GM23338 (cell line): ENCODE data around the gene CACNB1. TPM values are rescaled to one million over a fixed set of nuclear protein-coding genes. Genes with fewer than 3 reads are reported as not detected.

Experiments
- ATAC-seq: fragments of 200-7000 bp; cut with Tn5 transposase; 3 replicates; pipeline ENCODE4 v1.9.1; 2020
- DNase-seq: peaks from one replicate; pipeline ENCODE4 v3.0.0-alpha.2; 2015; ENCODE audit warnings: low spot score
- H2AFZ ChIP-seq: fragments of 200-600 bp; sonication (generic); 2 replicates; pipeline ENCODE4 v1.8.0; 2016; ENCODE audit warnings: antibody characterized with exemption, mild to moderate bottlenecking, moderate library complexity
- H3F3A ChIP-seq: fragments of 200-600 bp; sonication (generic); replicated peaks from 2 replicates; pipeline ENCODE4 v1.8.0; 2017; ENCODE audit warnings: antibody characterized with exemption, mixed run types, low read depth
- H3K27ac ChIP-seq: fragments of 200-600 bp; sonication (generic); 2 replicates; pipeline ENCODE4 v1.6.1; 2016; ENCODE audit warnings: low read depth
- H3K27me3 ChIP-seq: fragments of 200-600 bp; sonication (generic); 2 replicates; pipeline ENCODE4 v1.8.0; 2016; ENCODE audit warnings: mild to moderate bottlenecking, mixed run types, moderate library complexity; ENCODE audit not compliant: insufficient read depth
- H3K36me3 ChIP-seq: fragments of 200-600 bp; sonication (generic); 2 replicates; pipeline ENCODE4 v1.8.0; 2016; ENCODE audit warnings: mild to moderate bottlenecking; ENCODE audit not compliant: insufficient read depth
- H3K4me1 ChIP-seq: fragments of 200-600 bp; sonication (generic); 2 replicates; pipeline ENCODE4 v1.8.0; 2016; ENCODE audit warnings: mild to moderate bottlenecking, moderate library complexity; ENCODE audit not compliant: insufficient read depth
- H3K4me2 ChIP-seq: fragments of 200-600 bp; sonication (generic); 2 replicates; pipeline ENCODE4 v1.7.1; 2017; ENCODE audit warnings: mixed run types
- H3K4me3 ChIP-seq: fragments of 200-600 bp; sonication (generic); 2 replicates; pipeline ENCODE4 v1.6.1; 2016; ENCODE audit warnings: mixed run types
- H3K79me2 ChIP-seq: fragments of 200-600 bp; sonication (generic); replicated peaks from 2 replicates; pipeline ENCODE4 v1.8.0; 2017; ENCODE audit warnings: mild to moderate bottlenecking; ENCODE audit not compliant: insufficient read depth
- H3K9me2 ChIP-seq: fragments of 200-600 bp; sonication (generic); 2 replicates; pipeline ENCODE4 v1.8.0; 2017; ENCODE audit not compliant: insufficient read depth
- H4K20me1 ChIP-seq: fragments of 200-600 bp; sonication (generic); replicated peaks from 2 replicates; pipeline ENCODE4 v1.8.0; 2017; ENCODE audit warnings: mild to moderate bottlenecking; ENCODE audit not compliant: insufficient read depth
- H3K27ac Mint-ChIP-seq: 2 replicates; pipeline ENCODE4 v1.8.0; 2020; ENCODE audit warnings: inconsistent platforms, mild to moderate bottlenecking, moderate library complexity, mixed read lengths
- H3K27me3 Mint-ChIP-seq: 3 replicates; pipeline ENCODE4 v1.8.0; 2022; ENCODE audit warnings: low read depth, mild to moderate bottlenecking, moderate library complexity, mixed read lengths, inconsistent platforms; ENCODE audit not compliant: insufficient read depth, poor library complexity
- H3K36me3 Mint-ChIP-seq: 3 replicates; pipeline ENCODE4 v1.8.0; 2021; ENCODE audit warnings: low read depth, mild to moderate bottlenecking, inconsistent platforms, moderate library complexity, mixed read lengths
- H3K4me1 Mint-ChIP-seq: 3 replicates; pipeline ENCODE4 v1.8.0; 2020; ENCODE audit warnings: mild to moderate bottlenecking, inconsistent platforms, mixed read lengths
- H3K4me3 Mint-ChIP-seq: 3 replicates; pipeline ENCODE4 v1.8.0; 2021; ENCODE audit warnings: moderate library complexity, mild to moderate bottlenecking, inconsistent platforms, mixed read lengths
- H3K9me3 Mint-ChIP-seq: 3 replicates; pipeline ENCODE4 v1.8.0; 2020; ENCODE audit warnings: moderate library complexity, mild to moderate bottlenecking, inconsistent platforms, mixed read lengths
- CREB1 ChIP-seq: fragments of 250-450 bp; sonication (Bioruptor Pico); IDR thresholded peaks from 2 replicates; pipeline ENCODE4 v1.5.0; 2020; ENCODE audit warnings: low read depth, mild to moderate bottlenecking, moderate library complexity
- EZH2 ChIP-seq: fragments of 200-600 bp; sonication (generic); IDR thresholded peaks from one replicate; pipeline ENCODE4 v1.8.0; 2017; ENCODE audit warnings: antibody characterized with exemption, mild to moderate bottlenecking, low read depth; ENCODE audit not compliant: unreplicated experiment
- EZH2phosphoT487 ChIP-seq: fragments of 200-600 bp; sonication (generic); IDR thresholded peaks from one replicate; pipeline ENCODE4 v1.8.1; 2018; ENCODE audit warnings: antibody characterized with exemption; ENCODE audit not compliant: unreplicated experiment
- JUNB ChIP-seq: IDR thresholded peaks from one replicate; pipeline ENCODE4 v1.6.1; 2016; ENCODE audit warnings: antibody characterized with exemption; ENCODE audit not compliant: unreplicated experiment
- NANOG ChIP-seq: IDR thresholded peaks from 2 replicates; pipeline ENCODE4 v1.6.1; 2016; ENCODE audit warnings: antibody characterized with exemption, borderline replicate concordance
- POLR2AphosphoS5 ChIP-seq: IDR thresholded peaks from 2 replicates; pipeline ENCODE4 v1.6.1; 2016; ENCODE audit warnings: antibody characterized with exemption, low read depth
- STAT1 ChIP-seq: IDR thresholded peaks from one replicate; pipeline ENCODE4 v1.6.1; 2016; ENCODE audit warnings: antibody characterized with exemption; ENCODE audit not compliant: unreplicated experiment
- ZNF114 ChIP-seq: fragments of 250-450 bp; sonication (Bioruptor Pico); IDR thresholded peaks from 2 replicates; pipeline ENCODE4 v1.5.0; 2020; ENCODE audit warnings: mild to moderate bottlenecking, moderate library complexity
- ZNF331 ChIP-seq: fragments of 250-450 bp; sonication (Bioruptor Pico); IDR thresholded peaks from 2 replicates; pipeline ENCODE4 v1.5.0; 2020; ENCODE audit warnings: low read depth, mild to moderate bottlenecking, moderate library complexity
- polyA plus RNA-seq: library from polyadenylated mRNA; unstranded; fragments of >200 nt; fragmentation: Nextera tagmentation; extraction: Ambion mirVana; gene quantifications from 2 replicates; pipeline ENCODE4 v1.2.1, GENCODE V29; 2016
- total RNA-seq: library from RNA; depleted of rRNA; stranded (reverse); fragments of >200 nt; shearing (Covaris generic); gene quantifications from 2 replicates; pipeline ENCODE4 v1.2.3, GENCODE V29; 2014
- TF ChIP-seq, protein P1 (sequence below), 2 experiments: fragments of 200-600 bp in 1 of 2; sonication (generic) in 1 of 2; conservative IDR thresholded peaks; 2 replicates each; pipeline versions ENCODE4 v1.5.1 to v1.6.1; 2016 to 2017; ENCODE audit warnings: antibody characterized with exemption in 2 of 2, low read depth in 2 of 2, mild to moderate bottlenecking in 2 of 2, moderate library complexity in 1 of 2
- TF ChIP-seq, protein P2 (sequence below): IDR thresholded peaks from one replicate; pipeline ENCODE4 v1.6.1; 2018; ENCODE audit warnings: antibody characterized with exemption; ENCODE audit not compliant: unreplicated experiment
- TF ChIP-seq, protein P3 (sequence below): IDR thresholded peaks from 2 replicates; pipeline ENCODE4 v1.6.1; 2016; ENCODE audit warnings: antibody characterized with exemption

The CACNB1 gene
- total and polyA plus RNA-seq, 2 experiments from 2014 or later = 8.4 to 13.1 TPM

DNA sequence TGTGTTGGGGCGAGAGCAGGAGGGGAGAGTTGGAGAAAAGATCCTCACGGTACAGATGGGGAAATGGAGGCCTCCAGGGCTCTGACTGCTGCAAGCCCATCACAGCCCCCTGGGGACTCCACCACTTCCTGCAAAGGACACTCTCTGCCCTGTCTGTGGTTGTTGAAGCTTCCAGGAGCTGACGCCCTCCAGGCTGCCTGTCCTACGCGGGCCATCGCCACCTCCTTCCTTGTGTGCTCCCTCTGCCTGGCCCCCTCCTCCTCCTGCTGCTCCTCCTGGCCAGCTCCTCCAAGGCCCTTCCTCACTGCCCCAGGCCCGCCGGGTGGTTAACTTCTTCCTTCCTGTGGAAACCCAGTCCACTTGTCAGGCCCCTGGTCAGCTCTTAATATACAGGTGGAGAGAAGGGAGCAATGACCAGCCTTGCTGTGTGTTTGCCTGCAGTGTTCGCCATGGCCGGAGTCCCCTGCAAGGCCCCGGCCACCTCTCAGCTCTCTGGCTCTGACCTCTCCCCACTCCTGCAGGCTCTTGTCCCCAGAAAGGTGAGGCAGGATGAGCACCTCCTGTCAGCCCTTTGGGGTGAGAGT lies 46.6 kb upstream of the CACNB1 start (continued):
- TF ChIP-seq ZNF331 (CRISPR knock-in tag) (no peak), NANOG (no peak), CREB1 (CRISPR knock-in tag) (no peak), EZH2phosphoT487 (no peak), POLR2AphosphoS5 (no peak)
- TF ChIP-seq, protein P1, sequence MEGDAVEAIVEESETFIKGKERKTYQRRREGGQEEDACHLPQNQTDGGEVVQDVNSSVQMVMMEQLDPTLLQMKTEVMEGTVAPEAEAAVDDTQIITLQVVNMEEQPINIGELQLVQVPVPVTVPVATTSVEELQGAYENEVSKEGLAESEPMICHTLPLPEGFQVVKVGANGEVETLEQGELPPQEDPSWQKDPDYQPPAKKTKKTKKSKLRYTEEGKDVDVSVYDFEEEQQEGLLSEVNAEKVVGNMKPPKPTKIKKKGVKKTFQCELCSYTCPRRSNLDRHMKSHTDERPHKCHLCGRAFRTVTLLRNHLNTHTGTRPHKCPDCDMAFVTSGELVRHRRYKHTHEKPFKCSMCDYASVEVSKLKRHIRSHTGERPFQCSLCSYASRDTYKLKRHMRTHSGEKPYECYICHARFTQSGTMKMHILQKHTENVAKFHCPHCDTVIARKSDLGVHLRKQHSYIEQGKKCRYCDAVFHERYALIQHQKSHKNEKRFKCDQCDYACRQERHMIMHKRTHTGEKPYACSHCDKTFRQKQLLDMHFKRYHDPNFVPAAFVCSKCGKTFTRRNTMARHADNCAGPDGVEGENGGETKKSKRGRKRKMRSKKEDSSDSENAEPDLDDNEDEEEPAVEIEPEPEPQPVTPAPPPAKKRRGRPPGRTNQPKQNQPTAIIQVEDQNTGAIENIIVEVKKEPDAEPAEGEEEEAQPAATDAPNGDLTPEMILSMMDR (conservative IDR thresholded peaks at IDR 0.05; ENCODE audit: low read depth in 2 of 2) = no peak
- TF ChIP-seq, protein P2, sequence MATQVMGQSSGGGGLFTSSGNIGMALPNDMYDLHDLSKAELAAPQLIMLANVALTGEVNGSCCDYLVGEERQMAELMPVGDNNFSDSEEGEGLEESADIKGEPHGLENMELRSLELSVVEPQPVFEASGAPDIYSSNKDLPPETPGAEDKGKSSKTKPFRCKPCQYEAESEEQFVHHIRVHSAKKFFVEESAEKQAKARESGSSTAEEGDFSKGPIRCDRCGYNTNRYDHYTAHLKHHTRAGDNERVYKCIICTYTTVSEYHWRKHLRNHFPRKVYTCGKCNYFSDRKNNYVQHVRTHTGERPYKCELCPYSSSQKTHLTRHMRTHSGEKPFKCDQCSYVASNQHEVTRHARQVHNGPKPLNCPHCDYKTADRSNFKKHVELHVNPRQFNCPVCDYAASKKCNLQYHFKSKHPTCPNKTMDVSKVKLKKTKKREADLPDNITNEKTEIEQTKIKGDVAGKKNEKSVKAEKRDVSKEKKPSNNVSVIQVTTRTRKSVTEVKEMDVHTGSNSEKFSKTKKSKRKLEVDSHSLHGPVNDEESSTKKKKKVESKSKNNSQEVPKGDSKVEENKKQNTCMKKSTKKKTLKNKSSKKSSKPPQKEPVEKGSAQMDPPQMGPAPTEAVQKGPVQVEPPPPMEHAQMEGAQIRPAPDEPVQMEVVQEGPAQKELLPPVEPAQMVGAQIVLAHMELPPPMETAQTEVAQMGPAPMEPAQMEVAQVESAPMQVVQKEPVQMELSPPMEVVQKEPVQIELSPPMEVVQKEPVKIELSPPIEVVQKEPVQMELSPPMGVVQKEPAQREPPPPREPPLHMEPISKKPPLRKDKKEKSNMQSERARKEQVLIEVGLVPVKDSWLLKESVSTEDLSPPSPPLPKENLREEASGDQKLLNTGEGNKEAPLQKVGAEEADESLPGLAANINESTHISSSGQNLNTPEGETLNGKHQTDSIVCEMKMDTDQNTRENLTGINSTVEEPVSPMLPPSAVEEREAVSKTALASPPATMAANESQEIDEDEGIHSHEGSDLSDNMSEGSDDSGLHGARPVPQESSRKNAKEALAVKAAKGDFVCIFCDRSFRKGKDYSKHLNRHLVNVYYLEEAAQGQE = no peak

DNA sequence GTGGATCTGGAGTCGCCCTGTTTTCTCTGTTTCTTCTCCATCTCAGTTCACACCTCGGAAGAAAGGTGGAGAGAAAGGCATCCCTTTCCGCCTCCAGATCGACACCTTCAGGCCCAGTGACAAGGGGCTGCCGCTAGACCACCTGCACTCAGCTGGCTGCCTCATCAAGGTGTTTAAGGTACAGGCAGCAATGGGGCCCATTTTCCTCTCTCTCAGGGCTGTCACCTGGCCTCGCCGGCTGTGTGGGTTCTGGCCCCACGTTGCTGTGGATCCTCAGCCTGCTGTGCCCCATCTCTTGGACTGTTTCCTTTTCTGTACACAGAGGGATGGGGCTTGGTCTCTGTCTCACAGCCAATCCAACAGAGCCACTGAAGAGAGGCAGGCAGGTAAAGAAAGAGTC lies 45.7 kb upstream of the CACNB1 start:
- no peaks in the 10 kb centered on the region for H3K27me3 ChIP-seq
- H3K27ac ChIP-seq = no peak overlapping the region
- H3K4me2 ChIP-seq = no peak overlapping the region
- H4K20me1 ChIP-seq = no peaks in the 10 kb centered on the region
- H3K79me2 ChIP-seq = no peaks in the 10 kb centered on the region
- Mint-ChIP-seq H3K27me3 (peaks cover 18% of the 10 kb centered on the region), H3K9me3 (no peaks in the 10 kb centered on the region), H3K4me1 (peaks cover 24% of the 10 kb centered on the region; the same call in 2 of the 3 replicates), H3K4me3 (no peak overlapping the region), H3K36me3 (no peaks in the 10 kb centered on the region), H3K27ac (no peak overlapping the region)
- H2AFZ ChIP-seq = no peak overlapping the region
- no peak overlapping the region for H3K4me3 ChIP-seq
- peaks cover 3% of the 10 kb centered on the region; the same call in 1 of the 2 replicates for H3F3A ChIP-seq
- H3K36me3 ChIP-seq = no peaks in the 10 kb centered on the region
- H3K9me2 ChIP-seq = no peaks in the 10 kb centered on the region
- ATAC-seq (no peak), DNase-seq (no peak)
- H3K4me1 ChIP-seq = peaks cover 5% of the 10 kb centered on the region; the same call in 1 of the 2 replicates
- no peak for TF ChIP-seq EZH2
- TF ChIP-seq STAT1 = no peak
- no peak for TF ChIP-seq ZNF114
- TF ChIP-seq CREB1 (CRISPR knock-in tag) = no peak
- TF ChIP-seq ZNF331 (CRISPR knock-in tag) = no peak
- no peak for TF ChIP-seq EZH2phosphoT487
- TF ChIP-seq JUNB = no peak
- TF ChIP-seq POLR2AphosphoS5 = no peak
- TF ChIP-seq, protein P2 = no peak
- TF ChIP-seq, protein P3, sequence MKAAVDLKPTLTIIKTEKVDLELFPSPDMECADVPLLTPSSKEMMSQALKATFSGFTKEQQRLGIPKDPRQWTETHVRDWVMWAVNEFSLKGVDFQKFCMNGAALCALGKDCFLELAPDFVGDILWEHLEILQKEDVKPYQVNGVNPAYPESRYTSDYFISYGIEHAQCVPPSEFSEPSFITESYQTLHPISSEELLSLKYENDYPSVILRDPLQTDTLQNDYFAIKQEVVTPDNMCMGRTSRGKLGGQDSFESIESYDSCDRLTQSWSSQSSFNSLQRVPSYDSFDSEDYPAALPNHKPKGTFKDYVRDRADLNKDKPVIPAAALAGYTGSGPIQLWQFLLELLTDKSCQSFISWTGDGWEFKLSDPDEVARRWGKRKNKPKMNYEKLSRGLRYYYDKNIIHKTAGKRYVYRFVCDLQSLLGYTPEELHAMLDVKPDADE = no peak
- no peak for TF ChIP-seq NANOG
